Measurements from ENCODE around the gene SYNPO2. TPM values are rescaled to one million over a fixed set of nuclear protein-coding genes. Genes with fewer than 3 reads are reported as not detected.

SYNPO2 gene
- total and polyA plus RNA-seq, 10 of the 15 experiments (the other 5 are each of a cell fraction or from before 2014, with no cell fraction given), result 0.04 to 0.34 (median 0.28) TPM

DNA sequence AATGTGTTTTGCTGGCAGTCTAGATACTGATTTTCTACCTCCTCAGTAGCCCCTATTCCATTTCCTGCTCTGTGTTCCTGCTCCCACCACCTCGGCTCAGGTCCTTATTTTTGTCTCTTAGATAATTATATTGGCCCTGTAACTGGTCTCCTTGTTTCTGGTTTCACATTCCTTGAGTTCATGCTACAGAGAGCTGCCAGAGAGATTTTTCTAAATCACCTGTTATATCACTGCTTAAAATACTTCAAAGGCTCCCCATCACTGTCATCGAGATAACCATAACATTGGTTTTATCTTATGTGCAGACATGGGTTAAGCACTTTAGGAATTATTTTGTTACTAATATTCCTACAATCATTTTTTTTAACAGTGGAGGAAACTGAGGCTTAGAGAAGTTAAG lies 9.6 kb downstream of the SYNPO2 start:
- POLR2A ChIA-PET, result interaction anchor here (0.6 kb wide), 1 partner anchor 57 kb away, joined by 3 read pairs; no protein-coding TSS in a partner anchor
- CTCF ChIA-PET, result no interaction called here
- in situ Hi-C loops (cut with MboI) (no loop called here), intact Hi-C loops (cut with micrococcal nuclease; ENCODE audit: unreplicated experiment) (no loop called here)
- RAD21 ChIA-PET (ENCODE audit: unreplicated experiment), result no interaction called here
- H3K36me3 ChIP-seq (ENCODE audit: control insufficient read depth in 2 of 2, insufficient read depth in 2 of 2, low read length in 1 of 2), result no peaks in the 10 kb centered on the region
- FAIRE-seq (no peak), ATAC-seq (no peak), DNase-seq (ENCODE audit: low read depth, low spot score) (no peak)
- SMC1A ChIA-PET (ENCODE audit: uncharacterized antibody, unreplicated experiment), result interaction anchor here (0.6 kb wide), 1 partner anchor 59 kb away, joined by 3 read pairs; no protein-coding TSS in a partner anchor
- no peak overlapping the region for H3K4me3 ChIP-seq
- no peaks in the 10 kb centered on the region for H3K9me3 ChIP-seq (replicated peaks; ENCODE audit: control insufficient read depth, insufficient read depth, low read length)
- H3K4me2 ChIP-seq (ENCODE audit: control insufficient read depth, insufficient read depth), result no peak overlapping the region
- WGBS (ENCODE audit: insufficient coverage, insufficient replicate concordance, low lambda C conversion rate, missing lambda C conversion rate), result 47% methylated on average over 2 of the region's 2 CpGs
- BruUV-seq (replicated peaks), result no TSS peak
- H3K79me2 ChIP-seq (ENCODE audit: control insufficient read depth, insufficient read depth, low read length), result no peaks in the 10 kb centered on the region
- H3K4me1 ChIP-seq (ENCODE audit: control insufficient read depth, insufficient read depth, low read length), result no peaks in the 10 kb centered on the region
- no peak overlapping the region for H3K9ac ChIP-seq (ENCODE audit: control insufficient read depth, insufficient read depth, low read length)
- no peaks in the 10 kb centered on the region for H4K20me1 ChIP-seq (ENCODE audit: control insufficient read depth, insufficient read depth)
- no peaks in the 10 kb centered on the region; a peak in 2 of 4 replicates for H3K27me3 ChIP-seq (replicated peaks in 1 of 2; ENCODE audit: control insufficient read depth in 2 of 2, insufficient read depth in 2 of 2, low read length in 1 of 2)
- no peak overlapping the region for H3K27ac ChIP-seq (ENCODE audit: control insufficient read depth, insufficient read depth)
- H2AFZ ChIP-seq (ENCODE audit: control insufficient read depth, low read depth, low read length), result no peak overlapping the region
- TF ChIP-seq, protein P1, sequence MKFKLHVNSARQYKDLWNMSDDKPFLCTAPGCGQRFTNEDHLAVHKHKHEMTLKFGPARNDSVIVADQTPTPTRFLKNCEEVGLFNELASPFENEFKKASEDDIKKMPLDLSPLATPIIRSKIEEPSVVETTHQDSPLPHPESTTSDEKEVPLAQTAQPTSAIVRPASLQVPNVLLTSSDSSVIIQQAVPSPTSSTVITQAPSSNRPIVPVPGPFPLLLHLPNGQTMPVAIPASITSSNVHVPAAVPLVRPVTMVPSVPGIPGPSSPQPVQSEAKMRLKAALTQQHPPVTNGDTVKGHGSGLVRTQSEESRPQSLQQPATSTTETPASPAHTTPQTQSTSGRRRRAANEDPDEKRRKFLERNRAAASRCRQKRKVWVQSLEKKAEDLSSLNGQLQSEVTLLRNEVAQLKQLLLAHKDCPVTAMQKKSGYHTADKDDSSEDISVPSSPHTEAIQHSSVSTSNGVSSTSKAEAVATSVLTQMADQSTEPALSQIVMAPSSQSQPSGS (IDR thresholded peaks at IDR 0.05; ENCODE audit: low read length), result no peak
- TF ChIP-seq, protein P2, sequence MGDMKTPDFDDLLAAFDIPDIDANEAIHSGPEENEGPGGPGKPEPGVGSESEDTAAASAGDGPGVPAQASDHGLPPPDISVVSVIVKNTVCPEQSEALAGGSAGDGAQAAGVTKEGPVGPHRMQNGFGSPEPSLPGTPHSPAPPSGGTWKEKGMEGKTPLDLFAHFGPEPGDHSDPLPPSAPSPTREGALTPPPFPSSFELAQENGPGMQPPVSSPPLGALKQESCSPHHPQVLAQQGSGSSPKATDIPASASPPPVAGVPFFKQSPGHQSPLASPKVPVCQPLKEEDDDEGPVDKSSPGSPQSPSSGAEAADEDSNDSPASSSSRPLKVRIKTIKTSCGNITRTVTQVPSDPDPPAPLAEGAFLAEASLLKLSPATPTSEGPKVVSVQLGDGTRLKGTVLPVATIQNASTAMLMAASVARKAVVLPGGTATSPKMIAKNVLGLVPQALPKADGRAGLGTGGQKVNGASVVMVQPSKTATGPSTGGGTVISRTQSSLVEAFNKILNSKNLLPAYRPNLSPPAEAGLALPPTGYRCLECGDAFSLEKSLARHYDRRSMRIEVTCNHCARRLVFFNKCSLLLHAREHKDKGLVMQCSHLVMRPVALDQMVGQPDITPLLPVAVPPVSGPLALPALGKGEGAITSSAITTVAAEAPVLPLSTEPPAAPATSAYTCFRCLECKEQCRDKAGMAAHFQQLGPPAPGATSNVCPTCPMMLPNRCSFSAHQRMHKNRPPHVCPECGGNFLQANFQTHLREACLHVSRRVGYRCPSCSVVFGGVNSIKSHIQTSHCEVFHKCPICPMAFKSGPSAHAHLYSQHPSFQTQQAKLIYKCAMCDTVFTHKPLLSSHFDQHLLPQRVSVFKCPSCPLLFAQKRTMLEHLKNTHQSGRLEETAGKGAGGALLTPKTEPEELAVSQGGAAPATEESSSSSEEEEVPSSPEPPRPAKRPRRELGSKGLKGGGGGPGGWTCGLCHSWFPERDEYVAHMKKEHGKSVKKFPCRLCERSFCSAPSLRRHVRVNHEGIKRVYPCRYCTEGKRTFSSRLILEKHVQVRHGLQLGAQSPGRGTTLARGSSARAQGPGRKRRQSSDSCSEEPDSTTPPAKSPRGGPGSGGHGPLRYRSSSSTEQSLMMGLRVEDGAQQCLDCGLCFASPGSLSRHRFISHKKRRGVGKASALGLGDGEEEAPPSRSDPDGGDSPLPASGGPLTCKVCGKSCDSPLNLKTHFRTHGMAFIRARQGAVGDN (IDR thresholded peaks at IDR 0.05), result no peak
- TF ChIP-seq, protein P3, sequence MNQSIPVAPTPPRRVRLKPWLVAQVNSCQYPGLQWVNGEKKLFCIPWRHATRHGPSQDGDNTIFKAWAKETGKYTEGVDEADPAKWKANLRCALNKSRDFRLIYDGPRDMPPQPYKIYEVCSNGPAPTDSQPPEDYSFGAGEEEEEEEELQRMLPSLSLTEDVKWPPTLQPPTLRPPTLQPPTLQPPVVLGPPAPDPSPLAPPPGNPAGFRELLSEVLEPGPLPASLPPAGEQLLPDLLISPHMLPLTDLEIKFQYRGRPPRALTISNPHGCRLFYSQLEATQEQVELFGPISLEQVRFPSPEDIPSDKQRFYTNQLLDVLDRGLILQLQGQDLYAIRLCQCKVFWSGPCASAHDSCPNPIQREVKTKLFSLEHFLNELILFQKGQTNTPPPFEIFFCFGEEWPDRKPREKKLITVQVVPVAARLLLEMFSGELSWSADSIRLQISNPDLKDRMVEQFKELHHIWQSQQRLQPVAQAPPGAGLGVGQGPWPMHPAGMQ (IDR thresholded peaks at IDR 0.05; ENCODE audit: borderline replicate concordance), result no peak
- TF ChIP-seq, protein P4, sequence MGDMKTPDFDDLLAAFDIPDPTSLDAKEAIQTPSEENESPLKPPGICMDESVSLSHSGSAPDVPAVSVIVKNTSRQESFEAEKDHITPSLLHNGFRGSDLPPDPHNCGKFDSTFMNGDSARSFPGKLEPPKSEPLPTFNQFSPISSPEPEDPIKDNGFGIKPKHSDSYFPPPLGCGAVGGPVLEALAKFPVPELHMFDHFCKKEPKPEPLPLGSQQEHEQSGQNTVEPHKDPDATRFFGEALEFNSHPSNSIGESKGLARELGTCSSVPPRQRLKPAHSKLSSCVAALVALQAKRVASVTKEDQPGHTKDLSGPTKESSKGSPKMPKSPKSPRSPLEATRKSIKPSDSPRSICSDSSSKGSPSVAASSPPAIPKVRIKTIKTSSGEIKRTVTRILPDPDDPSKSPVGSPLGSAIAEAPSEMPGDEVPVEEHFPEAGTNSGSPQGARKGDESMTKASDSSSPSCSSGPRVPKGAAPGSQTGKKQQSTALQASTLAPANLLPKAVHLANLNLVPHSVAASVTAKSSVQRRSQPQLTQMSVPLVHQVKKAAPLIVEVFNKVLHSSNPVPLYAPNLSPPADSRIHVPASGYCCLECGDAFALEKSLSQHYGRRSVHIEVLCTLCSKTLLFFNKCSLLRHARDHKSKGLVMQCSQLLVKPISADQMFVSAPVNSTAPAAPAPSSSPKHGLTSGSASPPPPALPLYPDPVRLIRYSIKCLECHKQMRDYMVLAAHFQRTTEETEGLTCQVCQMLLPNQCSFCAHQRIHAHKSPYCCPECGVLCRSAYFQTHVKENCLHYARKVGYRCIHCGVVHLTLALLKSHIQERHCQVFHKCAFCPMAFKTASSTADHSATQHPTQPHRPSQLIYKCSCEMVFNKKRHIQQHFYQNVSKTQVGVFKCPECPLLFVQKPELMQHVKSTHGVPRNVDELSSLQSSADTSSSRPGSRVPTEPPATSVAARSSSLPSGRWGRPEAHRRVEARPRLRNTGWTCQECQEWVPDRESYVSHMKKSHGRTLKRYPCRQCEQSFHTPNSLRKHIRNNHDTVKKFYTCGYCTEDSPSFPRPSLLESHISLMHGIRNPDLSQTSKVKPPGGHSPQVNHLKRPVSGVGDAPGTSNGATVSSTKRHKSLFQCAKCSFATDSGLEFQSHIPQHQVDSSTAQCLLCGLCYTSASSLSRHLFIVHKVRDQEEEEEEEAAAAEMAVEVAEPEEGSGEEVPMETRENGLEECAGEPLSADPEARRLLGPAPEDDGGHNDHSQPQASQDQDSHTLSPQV (IDR thresholded peaks at IDR 0.05), result no peak
- TF ChIP-seq HDAC6 (IDR thresholded peaks at IDR 0.05; ENCODE audit: unreplicated experiment) (no peak), DPF2 (IDR thresholded peaks at IDR 0.05) (no peak), FOS (IDR thresholded peaks at IDR 0.05; ENCODE audit: borderline replicate concordance, extremely low read depth, insufficient read length) (no peak), BACH1 (IDR thresholded peaks at IDR 0.05; ENCODE audit: borderline replicate concordance) (no peak)
- TF ChIP-seq, protein P5, sequence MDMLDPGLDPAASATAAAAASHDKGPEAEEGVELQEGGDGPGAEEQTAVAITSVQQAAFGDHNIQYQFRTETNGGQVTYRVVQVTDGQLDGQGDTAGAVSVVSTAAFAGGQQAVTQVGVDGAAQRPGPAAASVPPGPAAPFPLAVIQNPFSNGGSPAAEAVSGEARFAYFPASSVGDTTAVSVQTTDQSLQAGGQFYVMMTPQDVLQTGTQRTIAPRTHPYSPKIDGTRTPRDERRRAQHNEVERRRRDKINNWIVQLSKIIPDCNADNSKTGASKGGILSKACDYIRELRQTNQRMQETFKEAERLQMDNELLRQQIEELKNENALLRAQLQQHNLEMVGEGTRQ (IDR thresholded peaks at IDR 0.05; ENCODE audit: borderline replicate concordance, low read depth, low read length), result no peak

Measured in GM12878 (cell line).